ENCODE results near the gene CTNNA3.

Gene CTNNA3

DNA sequence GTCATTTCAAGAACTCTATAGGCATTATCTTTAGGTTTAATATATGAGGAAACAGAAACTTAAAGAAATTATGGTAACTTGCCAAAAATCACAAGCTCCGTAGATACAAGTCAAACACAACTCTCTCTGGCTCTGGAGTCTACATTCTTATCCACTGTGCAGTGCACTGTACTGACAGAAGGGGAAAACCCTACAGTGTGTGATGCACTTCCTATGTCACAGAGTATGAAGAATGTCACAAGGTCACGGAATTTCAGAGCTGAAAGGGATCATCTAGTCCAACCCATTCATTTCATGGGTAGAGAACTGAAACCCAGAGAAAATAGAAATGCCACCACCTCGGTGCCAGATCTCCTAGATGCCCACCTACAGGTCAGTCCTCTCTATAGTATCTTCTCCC, 684.0 kb downstream of the CTNNA3 start:
- TF ChIP-seq, protein P1, sequence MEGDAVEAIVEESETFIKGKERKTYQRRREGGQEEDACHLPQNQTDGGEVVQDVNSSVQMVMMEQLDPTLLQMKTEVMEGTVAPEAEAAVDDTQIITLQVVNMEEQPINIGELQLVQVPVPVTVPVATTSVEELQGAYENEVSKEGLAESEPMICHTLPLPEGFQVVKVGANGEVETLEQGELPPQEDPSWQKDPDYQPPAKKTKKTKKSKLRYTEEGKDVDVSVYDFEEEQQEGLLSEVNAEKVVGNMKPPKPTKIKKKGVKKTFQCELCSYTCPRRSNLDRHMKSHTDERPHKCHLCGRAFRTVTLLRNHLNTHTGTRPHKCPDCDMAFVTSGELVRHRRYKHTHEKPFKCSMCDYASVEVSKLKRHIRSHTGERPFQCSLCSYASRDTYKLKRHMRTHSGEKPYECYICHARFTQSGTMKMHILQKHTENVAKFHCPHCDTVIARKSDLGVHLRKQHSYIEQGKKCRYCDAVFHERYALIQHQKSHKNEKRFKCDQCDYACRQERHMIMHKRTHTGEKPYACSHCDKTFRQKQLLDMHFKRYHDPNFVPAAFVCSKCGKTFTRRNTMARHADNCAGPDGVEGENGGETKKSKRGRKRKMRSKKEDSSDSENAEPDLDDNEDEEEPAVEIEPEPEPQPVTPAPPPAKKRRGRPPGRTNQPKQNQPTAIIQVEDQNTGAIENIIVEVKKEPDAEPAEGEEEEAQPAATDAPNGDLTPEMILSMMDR (conservative IDR thresholded peaks at IDR 0.05; ENCODE audit: low read length) = no peak
- H3K4me3 ChIP-seq (ENCODE audit: low read length) = no peak overlapping the region
- no peak for DNase-seq (ENCODE audit: low read depth)

DNA sequence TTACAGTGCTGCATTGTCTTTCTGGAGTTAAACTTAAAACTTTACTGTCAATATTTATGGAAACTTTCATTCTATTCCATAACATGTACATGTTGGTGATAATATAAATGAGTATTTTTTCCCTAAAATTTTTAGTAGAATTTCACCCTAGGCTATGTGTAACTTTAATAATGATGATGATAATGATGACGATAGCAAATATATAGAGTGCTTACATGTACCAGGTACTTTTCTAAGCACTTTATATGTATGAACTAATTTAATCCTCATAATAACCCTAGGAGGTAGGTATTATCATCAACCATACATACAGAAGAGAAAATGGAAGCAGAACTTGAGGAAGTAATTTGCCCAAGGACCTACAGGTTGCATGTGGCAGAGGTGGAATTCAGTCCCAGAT, 684.5 kb downstream of the CTNNA3 start:
- H3K4me3 ChIP-seq (ENCODE audit: low read length) = no peak overlapping the region
- TF ChIP-seq, protein P1 (conservative IDR thresholded peaks at IDR 0.05; ENCODE audit: low read length) = no peak
- DNase-seq (ENCODE audit: low read depth) = no peak

DNA sequence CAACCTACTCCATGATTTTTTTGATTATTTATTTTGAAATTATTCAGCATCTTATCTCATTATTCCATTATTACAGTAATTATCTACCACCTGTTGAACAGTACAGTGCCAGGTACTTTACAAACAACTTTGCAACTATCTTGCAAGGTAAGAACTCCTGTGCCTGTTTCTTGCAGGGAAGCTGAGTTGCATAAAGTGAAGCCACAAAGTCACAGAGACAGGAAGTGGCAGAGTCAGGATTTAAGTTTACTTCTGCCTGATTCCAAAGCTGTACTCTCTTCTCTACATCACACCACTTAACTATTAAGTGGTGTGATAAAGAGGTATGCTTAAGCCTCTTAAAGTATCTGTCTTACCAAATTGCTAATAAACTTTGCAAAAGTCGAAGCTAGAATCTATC, 690.0 kb downstream of the CTNNA3 start:
- DNase-seq (ENCODE audit: low read depth) = no peak
- no peak overlapping the region for H3K4me3 ChIP-seq (ENCODE audit: low read length)
- TF ChIP-seq, protein P1 (conservative IDR thresholded peaks at IDR 0.05; ENCODE audit: low read length) = no peak

- TF ChIP-seq, protein P1 (conservative IDR thresholded peaks at IDR 0.05; ENCODE audit: low read length) = no peak
- no peak for DNase-seq (ENCODE audit: low read depth)
- H3K4me3 ChIP-seq (ENCODE audit: low read length) = no peak overlapping the region
Observed at GRCh38 chr10:67004690-67005089, 691.3 kb downstream of the CTNNA3 start.

DNA sequence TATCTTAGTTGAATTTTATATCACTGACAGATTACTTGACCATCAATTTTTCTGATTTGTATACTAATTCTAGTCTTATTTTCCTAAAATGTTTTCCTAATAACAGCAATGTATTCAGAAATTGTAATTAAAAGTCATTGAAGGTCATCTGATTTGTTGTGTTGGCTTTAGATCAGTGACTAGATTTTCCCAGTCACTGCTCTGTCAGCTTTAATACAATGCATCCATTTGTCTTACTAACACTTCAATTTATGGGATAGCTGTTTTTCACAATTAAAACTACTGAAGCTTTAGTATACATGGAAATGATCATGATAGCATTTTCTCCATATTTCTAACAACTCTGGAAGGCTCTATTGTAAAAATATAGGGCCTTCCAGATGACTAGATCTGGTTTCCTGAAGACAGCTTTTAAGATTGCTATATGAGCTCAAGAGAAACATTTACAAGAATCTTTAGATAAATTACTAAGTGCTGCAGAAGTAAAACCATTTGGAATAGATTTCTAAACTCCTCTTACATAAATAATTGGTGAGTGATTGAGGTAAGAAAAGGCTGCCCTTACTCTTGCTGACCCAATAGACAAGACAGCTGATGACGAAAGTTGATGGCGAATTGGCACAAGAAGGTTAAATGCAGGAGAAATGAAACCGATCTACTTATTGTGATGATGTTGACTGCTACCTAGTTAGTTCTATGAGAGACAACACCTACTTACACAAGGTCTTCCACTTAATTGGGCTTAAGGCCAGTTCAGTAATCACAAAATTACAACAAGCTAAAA, 696.0 kb downstream of the CTNNA3 start:
- H3K4me3 ChIP-seq (ENCODE audit: low read length) = no peak overlapping the region
- TF ChIP-seq, protein P1 (conservative IDR thresholded peaks at IDR 0.05; ENCODE audit: low read length) = no peak
- DNase-seq (ENCODE audit: low read depth) = no peak

DNA sequence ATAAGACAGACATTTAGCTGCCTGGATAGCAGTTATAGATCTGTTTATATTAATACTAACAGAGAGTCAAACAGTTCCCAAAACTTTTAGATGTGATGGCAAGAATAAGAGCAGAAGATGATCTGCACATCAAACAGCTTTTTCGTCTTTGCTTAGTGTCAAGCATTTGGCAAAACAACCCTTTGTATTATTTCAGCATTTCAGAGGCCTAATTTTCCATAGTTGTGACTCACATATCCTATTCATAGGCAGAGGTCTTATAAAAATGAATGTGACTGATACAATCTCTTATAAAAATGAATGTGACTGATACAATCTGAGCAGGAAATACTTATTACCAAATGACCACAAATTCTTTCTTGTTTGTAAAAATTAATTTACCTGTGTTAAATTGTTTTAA, 699.0 kb downstream of the CTNNA3 start:
- TF ChIP-seq, protein P1 (conservative IDR thresholded peaks at IDR 0.05; ENCODE audit: low read length) = no peak
- no peak overlapping the region for H3K4me3 ChIP-seq (ENCODE audit: low read length)
- DNase-seq (ENCODE audit: low read depth) = no peak

DNA sequence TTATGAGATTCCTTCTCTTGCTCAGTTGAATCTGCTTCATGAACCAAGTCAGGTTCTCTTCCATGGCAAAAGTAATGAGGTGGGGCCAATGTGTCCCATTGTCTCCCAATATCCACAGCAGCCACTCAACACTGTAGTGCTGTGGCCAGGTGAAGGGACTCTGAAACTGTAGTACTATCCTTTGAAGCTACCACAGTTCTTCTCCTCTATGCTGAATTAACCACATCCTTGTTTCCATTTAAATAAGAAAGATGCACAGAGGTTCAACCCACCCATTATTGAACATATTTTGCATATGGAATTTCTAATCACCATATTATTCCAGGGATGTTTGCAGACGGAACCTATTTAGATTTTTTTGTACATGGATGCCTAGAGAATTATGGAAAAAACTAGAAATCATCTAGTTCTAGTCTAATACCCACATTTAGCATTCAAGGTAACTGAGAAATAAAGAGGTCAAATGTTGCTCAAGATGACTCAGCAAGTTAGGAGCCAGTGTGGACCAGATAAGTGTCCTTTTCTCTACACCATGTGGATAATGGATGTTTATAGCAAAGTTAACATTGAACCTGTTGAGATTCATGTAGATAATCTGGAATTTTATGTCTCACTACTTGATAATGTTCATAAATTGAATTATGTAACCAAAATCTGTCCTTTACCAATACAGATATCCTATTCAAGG, 705.7 kb downstream of the CTNNA3 start:
- DNase-seq (ENCODE audit: low read depth) = no peak
- no peak overlapping the region for H3K4me3 ChIP-seq (ENCODE audit: low read length)
- TF ChIP-seq, protein P1 (conservative IDR thresholded peaks at IDR 0.05; ENCODE audit: low read length) = no peak
